Measurements from ENCODE around the gene SIGLEC8. TPM values are rescaled to one million over a fixed set of nuclear protein-coding genes. Genes with fewer than 3 reads are reported as not detected.

The SIGLEC8 gene
- total and polyA plus RNA-seq, 9 of the 15 experiments (the other 6 are each of a cell fraction or from before 2014, with no cell fraction given) = 0.04 to 0.65 (median 0.39) TPM

DNA sequence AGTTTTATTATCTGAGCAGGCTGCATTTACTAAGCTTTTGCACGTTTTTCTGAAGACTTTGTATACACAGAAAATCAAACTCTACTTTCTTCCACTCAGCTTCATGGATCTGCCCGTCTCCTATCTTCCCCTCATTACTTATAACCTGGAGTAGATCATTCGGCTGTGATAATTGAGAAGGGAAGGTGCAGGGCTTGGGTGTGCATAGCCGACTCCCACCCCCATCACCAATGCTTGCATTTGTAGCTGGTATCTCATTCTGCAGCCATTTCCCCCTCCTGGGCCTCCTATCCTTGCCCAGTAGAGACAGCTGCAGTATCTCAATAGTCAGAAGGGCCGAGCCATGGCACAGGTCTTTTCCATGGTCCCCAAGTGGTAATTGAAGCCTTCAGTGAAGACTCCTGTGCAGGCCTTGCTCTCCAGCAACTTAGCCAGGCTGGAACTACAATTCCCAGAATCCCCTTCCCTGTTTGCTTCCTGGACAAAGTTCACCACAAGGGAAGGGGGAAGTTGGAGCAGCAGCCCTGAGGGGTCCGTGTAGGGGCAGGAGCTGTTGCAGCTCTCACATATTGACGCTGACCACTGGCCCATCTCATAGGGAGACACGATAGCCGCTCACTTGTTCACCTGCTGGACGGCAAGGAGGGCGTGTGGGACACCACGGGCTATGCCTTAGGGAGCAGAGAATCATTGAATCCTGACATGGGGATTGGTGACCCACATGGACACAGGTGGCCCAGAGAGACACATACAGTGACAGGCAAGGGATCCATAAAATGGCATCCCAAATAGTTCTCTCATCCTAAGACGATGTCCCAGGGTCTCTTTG, 2.1 kb upstream of the SIGLEC8 start (continued):
- TF ChIP-seq, protein P1, sequence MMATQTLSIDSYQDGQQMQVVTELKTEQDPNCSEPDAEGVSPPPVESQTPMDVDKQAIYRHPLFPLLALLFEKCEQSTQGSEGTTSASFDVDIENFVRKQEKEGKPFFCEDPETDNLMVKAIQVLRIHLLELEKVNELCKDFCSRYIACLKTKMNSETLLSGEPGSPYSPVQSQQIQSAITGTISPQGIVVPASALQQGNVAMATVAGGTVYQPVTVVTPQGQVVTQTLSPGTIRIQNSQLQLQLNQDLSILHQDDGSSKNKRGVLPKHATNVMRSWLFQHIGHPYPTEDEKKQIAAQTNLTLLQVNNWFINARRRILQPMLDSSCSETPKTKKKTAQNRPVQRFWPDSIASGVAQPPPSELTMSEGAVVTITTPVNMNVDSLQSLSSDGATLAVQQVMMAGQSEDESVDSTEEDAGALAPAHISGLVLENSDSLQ (IDR thresholded peaks at IDR 0.05) = 0 out of 2 replicates have a peak, but pooled peaks have one; percentile 19
- no peak for TF ChIP-seq POLR3A (IDR thresholded peaks at IDR 0.05; ENCODE audit: borderline replicate concordance, extremely low read depth, insufficient read depth, insufficient read length)
- TF ChIP-seq, protein P2, sequence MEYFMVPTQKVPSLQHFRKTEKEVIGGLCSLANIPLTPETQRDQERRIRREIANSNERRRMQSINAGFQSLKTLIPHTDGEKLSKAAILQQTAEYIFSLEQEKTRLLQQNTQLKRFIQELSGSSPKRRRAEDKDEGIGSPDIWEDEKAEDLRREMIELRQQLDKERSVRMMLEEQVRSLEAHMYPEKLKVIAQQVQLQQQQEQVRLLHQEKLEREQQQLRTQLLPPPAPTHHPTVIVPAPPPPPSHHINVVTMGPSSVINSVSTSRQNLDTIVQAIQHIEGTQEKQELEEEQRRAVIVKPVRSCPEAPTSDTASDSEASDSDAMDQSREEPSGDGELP (CRISPR knock-in tag; IDR thresholded peaks at IDR 0.05; ENCODE audit: borderline replicate concordance) = peak; percentile 53; the same call in 1 of the 2 replicates
- no peak for TF ChIP-seq ZFP1 (CRISPR knock-in tag; IDR thresholded peaks at IDR 0.05)
- peak; percentile 58; the same call in 1 of the 2 replicates for TF ChIP-seq ATF4 (CRISPR knock-in tag; IDR thresholded peaks at IDR 0.05)
- TF ChIP-seq TBP (optimal IDR thresholded peaks at IDR 0.05; ENCODE audit: low read depth, low read length) = peak; percentile 46
- TF ChIP-seq CREM (IDR thresholded peaks at IDR 0.05; ENCODE audit: low read depth) = peak; percentile 65
- TF ChIP-seq ZBTB17 (CRISPR knock-in tag; IDR thresholded peaks at IDR 0.05) = 0 out of 2 replicates have a peak, but pooled peaks have one; percentile 49
- TF ChIP-seq ZBTB2 (IDR thresholded peaks at IDR 0.05) = 0 out of 2 replicates have a peak, but pooled peaks have one; percentile 40
- peak; percentile 80; the same call in 1 of the 2 replicates for TF ChIP-seq ERF (CRISPR knock-in tag; IDR thresholded peaks at IDR 0.05)
- TF ChIP-seq SREBF1 (IDR thresholded peaks at IDR 0.05; ENCODE audit: borderline replicate concordance, low read depth, low read length) = peak; percentile 71; the same call in 1 of the 2 replicates
- TF ChIP-seq RBFOX2 (IDR thresholded peaks at IDR 0.05; ENCODE audit: low read depth, low read length) = peak; percentile 41; the same call in 1 of the 2 replicates
- TF ChIP-seq TAF15 (IDR thresholded peaks at IDR 0.05; ENCODE audit: low read depth, low read length) = no peak
- TF ChIP-seq ZNF436 (CRISPR knock-in tag; IDR thresholded peaks at IDR 0.05) = no peak
- peak; percentile 62; the same call in 1 of the 2 replicates for TF ChIP-seq ZNF592 (IDR thresholded peaks at IDR 0.05)
- TF ChIP-seq DIDO1 (tag; IDR thresholded peaks at IDR 0.05; ENCODE audit: low read depth) = peak; percentile 32; the same call in 1 of the 2 replicates
- no peak for TF ChIP-seq DDX20 (tag; IDR thresholded peaks at IDR 0.05; ENCODE audit: low read depth)

Measured in K562 (cell line).